Activated T-cell treated with anti-CD3 and anti-CD28 coated beads, Interleukin-2, amount 50 U/mL, for 72 hours (primary cell): Measurements from ENCODE around the gene IFNL4. TPM values are rescaled to one million over a fixed set of nuclear protein-coding genes. Genes with fewer than 3 reads are reported as not detected.
"Not testable (repeated sequence)": the region's sequence is repeated elsewhere in the genome, so short reads cannot be mapped to it uniquely, and the experiment has no call there.

Experiments used
- ATAC-seq, 2 donors: fragments of 150-1000 bp; cut with Tn5 transposase; replicated peaks in 1 of 2; 2 replicates each; pipeline ENCODE4 v1.10.0; 2021; ENCODE audit warnings: moderate library complexity in 2 of 2, mild to moderate bottlenecking in 1 of 2
- DNase-seq, 2 donors: peaks; one replicate each; pipeline ENCODE4 v3.0.0; 2021 to 2022; ENCODE audit warnings: mixed read lengths in 1 of 2
- H3K27ac Mint-ChIP-seq: one replicate; pipeline ENCODE4 v1.8.0; 2022; ENCODE audit warnings: mild to moderate bottlenecking, moderate library complexity, mixed read lengths
- H3K27me3 Mint-ChIP-seq: one replicate; pipeline ENCODE4 v1.8.0; 2022; ENCODE audit warnings: low read depth, mixed read lengths
- H3K36me3 Mint-ChIP-seq, 2 donors: one replicate each; pipeline ENCODE4 v1.8.0; 2022; ENCODE audit warnings: mixed read lengths in 2 of 2, mild to moderate bottlenecking in 1 of 2; ENCODE audit not compliant: insufficient read depth in 2 of 2
- H3K4me1 Mint-ChIP-seq: one replicate; pipeline ENCODE4 v1.8.0; 2022; ENCODE audit warnings: low read depth, mixed read lengths
- H3K4me3 Mint-ChIP-seq, 2 donors: one replicate each; pipeline ENCODE4 v1.8.0; 2022; ENCODE audit warnings: mild to moderate bottlenecking in 2 of 2, mixed read lengths in 2 of 2, moderate library complexity in 2 of 2
- H3K9me3 Mint-ChIP-seq, 2 donors: one replicate each; pipeline ENCODE4 v1.8.0; 2022; ENCODE audit warnings: mixed read lengths in 2 of 2
- total RNA-seq, 2 donors: library from RNA; stranded (reverse); gene quantifications; one replicate each; pipeline ENCODE4 v1.2.3, GENCODE V29; 2022

IFNL4 gene
- total RNA-seq, 2 donors from 2014 or later = not detected

DNA sequence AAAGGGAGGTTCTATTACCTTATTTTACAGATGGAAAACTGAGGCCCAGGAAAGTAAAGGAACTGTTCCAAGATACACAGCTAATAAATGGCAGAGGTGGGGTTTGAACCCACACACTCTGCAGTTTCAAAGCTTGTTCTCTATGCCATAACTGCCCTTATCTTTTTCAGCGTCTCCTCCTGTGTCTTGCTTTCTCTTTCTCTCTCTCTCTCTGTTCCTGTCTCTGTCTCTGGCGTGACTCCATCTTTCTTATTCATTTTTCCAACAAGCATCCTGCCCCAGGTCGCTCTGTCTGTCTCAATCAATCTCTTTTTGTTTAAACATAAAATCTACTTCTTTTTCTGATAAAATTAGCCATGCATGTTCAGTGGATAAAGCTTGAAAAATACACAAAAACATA, 3.2 kb upstream of the IFNL4 start:
- Mint-ChIP-seq H3K9me3 (no peaks in the 10 kb centered on the region), H3K27ac (no peak overlapping the region), H3K36me3 (no peaks in the 10 kb centered on the region), H3K4me3 (no peak overlapping the region), H3K4me1 (peaks cover 12% of the 10 kb centered on the region), H3K27me3 (peaks cover 7% of the 10 kb centered on the region)
- no peak for DNase-seq
- no peak for ATAC-seq

DNA sequence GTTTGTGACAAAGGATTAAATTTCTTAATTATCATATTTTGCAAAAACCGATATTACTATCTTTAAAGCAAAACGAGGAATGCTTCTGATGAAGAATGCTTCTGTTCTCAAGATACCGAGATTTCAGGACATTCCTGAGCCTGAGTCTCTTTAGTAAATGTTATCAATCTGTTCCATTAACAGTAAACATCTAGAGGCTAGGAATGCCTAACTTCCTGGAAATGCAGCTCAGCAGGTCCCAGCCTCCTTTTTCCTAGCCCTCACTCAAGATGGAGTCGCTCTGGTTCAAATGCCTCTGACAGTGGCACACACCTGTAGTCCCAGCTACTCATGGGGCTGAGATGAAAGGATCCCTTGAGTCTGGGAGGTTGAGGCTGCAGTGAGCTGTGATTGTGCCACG, 2.4 kb upstream of the IFNL4 start:
- ATAC-seq (no peak), DNase-seq (no peak)
- Mint-ChIP-seq H3K4me1 (peaks cover 12% of the 10 kb centered on the region), H3K27ac (no peak overlapping the region), H3K27me3 (peaks cover 7% of the 10 kb centered on the region), H3K36me3 (no peaks in the 10 kb centered on the region), H3K9me3 (no peaks in the 10 kb centered on the region), H3K4me3 (no peak overlapping the region)

DNA sequence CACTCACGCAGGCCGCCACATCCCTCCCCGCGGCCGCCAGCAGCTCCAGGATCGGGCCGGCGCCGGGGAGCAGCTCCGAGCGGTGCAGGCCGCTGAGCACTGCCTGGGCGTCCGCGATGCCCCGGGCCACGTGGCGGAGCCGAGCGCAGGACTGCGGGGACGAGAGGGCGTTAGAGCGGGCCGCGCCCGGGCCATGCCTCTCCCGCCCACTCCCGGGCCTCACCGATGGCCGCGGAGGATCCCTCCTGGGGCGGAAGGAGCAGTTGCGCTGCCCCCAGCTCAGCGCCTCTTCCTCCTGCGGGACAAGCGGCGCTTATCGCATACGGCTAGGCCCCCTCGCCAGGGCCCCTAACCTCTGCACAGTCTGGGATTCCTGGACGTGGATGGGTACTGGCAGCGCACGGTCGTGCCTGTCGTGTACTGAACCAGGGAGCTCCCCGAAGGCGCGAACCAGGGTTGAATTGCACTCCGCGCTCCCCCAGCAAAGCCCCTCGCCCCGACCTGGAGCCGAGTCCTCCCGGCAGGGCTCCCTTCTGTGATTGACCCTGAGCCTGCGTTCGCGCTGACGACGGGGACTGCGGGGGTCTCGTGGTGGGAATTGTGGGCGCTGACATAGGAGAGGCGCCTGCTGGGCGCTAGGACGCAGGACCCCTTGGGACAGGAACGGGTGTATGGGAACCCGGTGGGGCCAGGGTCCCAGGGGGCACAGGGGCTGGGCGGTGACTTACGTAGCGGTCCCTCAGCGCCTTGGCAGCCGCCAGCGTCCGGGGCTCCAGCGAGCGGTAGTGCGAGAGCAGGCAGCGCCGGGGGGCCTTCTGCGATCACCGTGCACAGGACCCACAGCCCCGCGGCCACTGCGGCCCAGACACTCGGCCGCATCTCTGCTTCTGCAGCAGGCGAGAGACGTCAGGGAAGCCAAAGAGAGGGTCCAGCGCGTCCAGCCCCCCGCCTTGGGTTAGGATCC, 673 bp downstream of the IFNL4 start:
- H3K27ac Mint-ChIP-seq = no peak overlapping the region
- no peak overlapping the region for H3K4me3 Mint-ChIP-seq
- H3K9me3 Mint-ChIP-seq = no peaks in the 10 kb centered on the region
- no peak for DNase-seq
- no peaks in the 10 kb centered on the region for H3K36me3 Mint-ChIP-seq
- H3K27me3 Mint-ChIP-seq = peaks cover 7% of the 10 kb centered on the region
- H3K4me1 Mint-ChIP-seq = peaks cover 12% of the 10 kb centered on the region
- peak; percentile 47 to 58 for ATAC-seq

DNA sequence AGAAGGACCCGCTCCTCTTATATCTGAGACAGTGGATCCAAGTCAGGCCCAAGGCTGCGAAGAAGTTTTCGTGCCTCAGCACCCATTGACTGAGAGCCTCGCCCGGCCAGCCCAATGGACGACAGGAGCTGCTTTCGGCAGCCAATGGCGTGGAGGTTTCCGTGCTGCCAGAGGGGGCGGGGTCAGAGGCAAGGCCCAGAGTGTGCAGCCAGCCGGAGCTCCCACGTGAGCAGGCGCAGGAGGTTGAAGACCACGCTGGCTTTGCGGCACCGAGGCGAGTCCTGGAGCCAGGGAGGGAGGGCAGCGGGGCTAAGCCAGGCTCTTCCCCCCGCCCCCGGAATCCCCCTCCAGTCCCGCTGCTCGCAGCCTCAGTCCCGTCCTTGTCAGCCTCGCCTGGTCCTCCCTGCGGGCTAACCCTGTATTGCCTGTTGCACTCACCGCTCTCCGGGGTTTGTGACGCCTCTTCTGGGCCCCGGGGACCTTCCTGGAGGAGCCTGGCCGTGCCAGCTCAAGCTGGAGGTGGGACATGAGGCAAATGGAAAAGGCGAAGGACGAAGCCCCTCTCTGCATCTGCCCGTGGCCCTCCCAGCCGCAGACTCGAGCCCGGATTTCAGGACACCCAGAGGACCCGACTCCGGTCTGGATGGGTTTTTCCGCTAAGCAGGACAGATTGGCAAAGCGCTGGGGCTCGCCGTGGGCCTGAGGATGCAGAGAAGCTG, 1.5 kb downstream of the IFNL4 start:
- DNase-seq = peak; percentile 44 to 53
- Mint-ChIP-seq H3K9me3 (no peaks in the 10 kb centered on the region), H3K36me3 (no peaks in the 10 kb centered on the region), H3K27ac (no peak overlapping the region), H3K27me3 (peaks cover 7% of the 10 kb centered on the region), H3K4me3 (peak overlapping the region; percentile 51 to 59), H3K4me1 (peaks cover 5% of the 10 kb centered on the region)
- ATAC-seq = peak; percentile 70 to 74

DNA sequence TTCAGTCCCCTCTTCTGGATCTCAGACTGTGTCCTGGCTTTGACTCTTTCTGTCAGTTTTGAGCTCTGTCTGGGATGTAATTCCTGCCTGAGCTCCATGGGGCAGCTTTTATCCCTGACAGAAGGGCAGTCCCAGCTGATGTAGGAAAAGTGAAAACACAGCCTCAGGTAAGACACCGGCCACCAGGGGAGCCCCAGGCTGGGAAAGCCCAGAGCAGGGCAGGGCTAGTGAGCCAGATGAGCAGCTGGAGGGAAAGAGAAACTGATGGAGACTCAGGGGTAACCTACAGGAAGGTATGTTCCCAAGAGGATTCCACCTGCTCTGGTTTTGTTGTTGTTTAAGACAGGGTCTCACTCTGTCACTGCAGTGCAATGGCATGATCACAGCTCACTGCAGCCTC, 3.5 kb downstream of the IFNL4 start:
- not testable (repeated sequence) for H3K27me3 Mint-ChIP-seq, H3K4me1 Mint-ChIP-seq, DNase-seq, H3K27ac Mint-ChIP-seq, H3K4me3 Mint-ChIP-seq, H3K9me3 Mint-ChIP-seq, H3K36me3 Mint-ChIP-seq
- peak; percentile 56 to 60 for ATAC-seq

DNA sequence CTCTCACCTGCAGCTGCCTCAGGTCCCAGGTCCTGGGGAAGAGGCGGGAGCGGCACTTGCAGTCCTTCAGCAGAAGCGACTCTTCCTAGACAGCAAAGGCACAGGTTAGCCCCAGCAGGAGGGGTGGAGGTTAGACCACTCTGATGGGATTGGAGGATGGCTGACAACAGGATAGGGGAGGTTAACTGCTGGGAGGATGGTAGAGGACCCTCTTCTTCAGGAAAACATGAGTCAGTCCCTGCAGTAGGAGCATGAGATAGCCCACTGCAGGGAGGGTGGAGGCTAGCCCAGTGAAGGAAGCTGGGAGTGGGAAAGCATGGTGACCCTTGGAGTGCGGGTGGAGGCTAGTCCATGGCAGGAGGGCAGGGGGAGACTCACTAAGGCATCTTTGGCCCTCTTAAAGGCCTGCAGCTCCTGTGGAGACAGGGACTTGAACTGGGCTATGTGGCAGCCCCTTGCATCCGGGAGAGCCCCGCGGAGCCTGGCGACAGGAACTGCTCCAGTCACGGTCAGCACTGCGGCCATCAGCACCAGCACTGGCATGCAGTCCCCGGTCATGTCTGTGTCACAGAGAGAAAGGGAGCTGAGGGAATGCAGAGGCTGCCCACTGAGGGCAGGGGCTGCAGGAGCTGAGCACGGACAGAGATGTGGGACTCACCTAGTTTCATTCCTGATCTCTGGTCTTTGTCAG, 4.1 kb downstream of the IFNL4 start, which contains the start of gene IFNL3:
Gene IFNL3, minus strand, starts transcription at position 597 of the 691 bp plus-strand sequence. Its CDS starts 39 bp downstream, at position 558.
- H3K27ac Mint-ChIP-seq, H3K27me3 Mint-ChIP-seq, ATAC-seq, H3K9me3 Mint-ChIP-seq, H3K36me3 Mint-ChIP-seq, H3K4me3 Mint-ChIP-seq, H3K4me1 Mint-ChIP-seq, DNase-seq: not testable (repeated sequence)

DNA sequence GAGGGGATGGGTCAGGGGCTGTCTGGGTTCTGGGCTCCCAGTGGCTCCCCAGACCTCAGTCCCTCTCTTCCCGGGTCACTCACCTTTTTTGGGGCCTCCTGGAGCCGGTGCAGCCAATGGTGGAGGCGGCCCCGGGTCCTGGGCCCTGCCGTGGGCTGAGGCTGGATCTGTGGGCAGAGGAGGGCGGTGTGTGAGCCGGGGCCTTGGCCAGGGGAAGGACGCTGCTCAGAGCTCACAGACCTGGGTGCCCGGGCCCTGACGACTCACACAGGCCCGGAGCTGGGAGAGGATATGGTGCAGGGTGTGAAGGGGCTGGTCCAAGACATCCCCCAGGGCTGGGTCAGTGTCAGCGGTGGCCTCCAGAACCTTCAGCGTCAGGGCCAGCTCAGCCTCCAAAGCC, 4.9 kb downstream of the IFNL4 start:
- H3K27ac Mint-ChIP-seq, H3K9me3 Mint-ChIP-seq, H3K4me1 Mint-ChIP-seq, H3K4me3 Mint-ChIP-seq, ATAC-seq, H3K36me3 Mint-ChIP-seq, H3K27me3 Mint-ChIP-seq, DNase-seq: not testable (repeated sequence)

DNA sequence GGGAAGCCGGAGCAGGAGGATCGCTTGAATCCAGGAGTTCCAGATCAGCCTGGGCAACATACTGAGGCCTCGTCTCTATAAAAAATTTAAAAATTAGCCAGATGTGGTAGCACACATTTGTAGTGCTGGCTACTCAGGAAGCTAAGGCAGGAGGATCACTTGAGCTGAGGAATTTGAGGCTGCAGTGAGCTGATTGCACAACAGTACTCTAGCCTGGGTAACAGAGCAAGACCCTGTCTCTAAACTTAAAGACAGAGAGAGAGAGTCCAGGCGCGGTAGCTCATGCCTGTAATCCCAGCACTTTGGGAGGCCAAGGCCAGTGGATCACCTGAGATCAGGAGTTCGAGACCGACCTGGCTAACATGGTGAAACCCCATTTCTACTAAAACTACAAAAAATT, 8.2 kb downstream of the IFNL4 start:
- H3K27me3 Mint-ChIP-seq = no peaks in the 10 kb centered on the region
- H3K4me1 Mint-ChIP-seq = peaks cover 17% of the 10 kb centered on the region
- H3K36me3 Mint-ChIP-seq = no peaks in the 10 kb centered on the region
- ATAC-seq (no peak), DNase-seq (no peak)
- H3K4me3 Mint-ChIP-seq = no peak overlapping the region
- H3K9me3 Mint-ChIP-seq = no peaks in the 10 kb centered on the region
- H3K27ac Mint-ChIP-seq = no peak overlapping the region

DNA sequence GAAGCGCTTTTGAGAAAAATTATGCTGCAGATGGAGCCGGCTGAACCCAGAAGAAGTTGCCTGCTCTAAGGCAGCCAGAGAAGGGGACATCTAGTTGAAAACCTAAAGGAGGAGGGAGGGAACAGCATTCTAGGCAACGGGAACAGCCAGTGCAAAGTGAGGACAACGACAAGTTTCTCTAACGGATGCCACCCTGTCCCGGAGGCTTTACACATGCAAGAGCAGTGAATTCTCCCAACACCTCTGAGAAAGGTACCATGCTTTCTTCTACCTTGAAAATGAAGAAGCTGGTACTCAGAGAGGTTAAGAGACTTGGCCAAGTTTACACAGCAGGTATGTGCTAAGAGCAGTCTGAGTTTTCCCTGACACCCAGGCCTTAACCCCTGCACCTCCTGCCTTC, 9.7 kb downstream of the IFNL4 start:
- no peak for DNase-seq
- Mint-ChIP-seq H3K36me3 (no peaks in the 10 kb centered on the region), H3K27me3 (no peaks in the 10 kb centered on the region), H3K9me3 (no peaks in the 10 kb centered on the region), H3K4me1 (peaks cover 17% of the 10 kb centered on the region), H3K4me3 (no peak overlapping the region), H3K27ac (no peak overlapping the region)
- no peak for ATAC-seq

DNA sequence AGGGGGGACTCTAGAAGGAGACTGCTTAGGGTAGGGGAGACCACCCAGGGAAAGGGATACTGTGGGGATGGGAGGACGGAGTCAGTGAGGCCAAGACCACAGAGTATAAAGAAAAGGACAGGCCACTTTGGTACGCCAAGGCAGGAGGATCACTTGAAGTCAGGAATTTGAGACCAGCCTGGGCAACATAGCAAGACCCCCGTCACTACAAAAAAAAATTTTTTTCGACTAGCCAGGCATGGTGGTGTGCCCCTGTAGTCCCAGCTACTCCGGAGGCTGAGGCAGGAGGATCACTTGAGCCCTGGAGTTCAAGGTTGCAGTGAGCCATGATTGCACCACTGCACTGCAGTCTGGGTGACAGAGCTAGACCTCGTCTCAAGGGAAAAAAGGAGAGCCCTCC, 10.4 kb downstream of the IFNL4 start:
- H3K27me3 Mint-ChIP-seq = no peaks in the 10 kb centered on the region
- peak overlapping the region; percentile 39 for H3K27ac Mint-ChIP-seq
- DNase-seq (no peak), ATAC-seq (no peak)
- H3K4me1 Mint-ChIP-seq = peaks cover 17% of the 10 kb centered on the region
- peak overlapping the region; percentile 75 to 76 for H3K4me3 Mint-ChIP-seq
- no peaks in the 10 kb centered on the region for H3K36me3 Mint-ChIP-seq
- H3K9me3 Mint-ChIP-seq = no peaks in the 10 kb centered on the region

DNA sequence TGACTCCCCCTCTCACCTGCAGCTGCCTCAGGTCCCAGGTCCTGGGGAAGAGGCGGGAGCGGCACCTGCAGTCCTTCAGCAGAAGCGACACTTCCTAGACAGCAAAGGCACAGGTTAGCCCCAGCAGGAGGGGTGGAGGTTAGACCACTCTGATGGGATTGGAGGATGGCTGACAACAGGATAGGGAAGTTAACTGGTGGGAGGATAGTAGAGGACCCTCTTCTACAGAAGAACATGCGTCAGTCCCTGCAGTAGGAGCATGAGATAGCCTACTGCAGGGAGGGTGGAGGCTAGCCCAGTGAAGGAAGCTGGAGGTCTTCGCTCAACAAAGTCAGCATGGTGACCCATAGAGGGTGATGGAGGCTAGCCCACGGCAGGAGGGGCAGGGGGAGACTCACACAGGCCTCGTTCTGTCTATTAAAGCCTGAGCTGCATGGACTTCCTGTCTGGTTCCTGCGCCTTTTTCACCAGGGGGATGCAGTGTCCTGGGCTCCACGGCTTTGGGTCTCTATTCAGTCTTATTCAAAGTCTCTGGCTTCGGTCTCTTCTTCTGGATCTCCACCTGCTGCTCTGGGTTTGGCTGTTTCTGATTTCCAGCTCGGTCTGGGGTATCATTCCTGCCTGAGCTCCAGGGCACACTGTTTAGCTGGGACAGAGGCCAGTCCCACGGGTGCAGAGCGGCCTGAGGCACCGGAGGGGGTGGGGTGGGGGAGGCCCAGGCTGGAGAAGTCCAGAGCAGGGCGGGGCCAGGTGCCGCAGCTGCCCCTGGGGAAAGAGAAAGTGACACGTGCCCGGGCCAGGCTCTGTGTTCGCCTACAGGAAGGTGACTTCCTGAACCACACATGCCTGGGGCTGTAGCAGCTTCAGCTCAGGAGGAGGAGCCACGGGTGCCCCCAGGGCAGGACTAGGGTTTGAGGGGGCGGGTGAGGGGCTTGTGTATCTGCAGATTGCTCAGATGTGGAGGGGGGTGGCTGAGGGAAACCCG, 11.2 kb downstream of the IFNL4 start:
- H3K4me3 Mint-ChIP-seq = peak overlapping the region; percentile 75 to 76
- peak overlapping the region; percentile 39 for H3K27ac Mint-ChIP-seq
- no peaks in the 10 kb centered on the region for H3K27me3 Mint-ChIP-seq
- H3K4me1 Mint-ChIP-seq = peaks cover 17% of the 10 kb centered on the region
- H3K9me3 Mint-ChIP-seq = no peaks in the 10 kb centered on the region
- peak; percentile 49 to 54 for DNase-seq
- ATAC-seq = peak; percentile 83 to 86
- H3K36me3 Mint-ChIP-seq = no peaks in the 10 kb centered on the region

DNA sequence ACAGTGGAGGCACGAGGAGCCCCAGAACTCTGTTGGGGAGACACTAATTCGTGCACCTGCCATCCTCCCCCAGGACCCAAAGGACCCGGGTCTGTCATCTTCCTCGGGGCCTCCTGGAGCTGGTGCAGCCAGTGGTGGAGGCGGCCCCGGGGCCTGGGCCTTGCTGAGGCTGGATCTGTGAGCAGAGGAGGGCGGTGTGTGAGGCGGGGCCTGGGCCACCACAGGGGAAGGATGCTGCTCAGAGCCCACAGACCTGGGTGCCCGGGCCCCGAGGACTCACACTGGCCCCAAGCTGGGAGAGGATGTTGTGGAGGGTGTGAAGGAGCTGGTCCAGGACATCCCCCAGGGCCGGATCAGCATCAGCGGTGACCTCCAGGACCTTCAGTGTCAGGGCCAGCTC, 12.1 kb downstream of the IFNL4 start:
- peak overlapping the region; percentile 28 to 76 for H3K4me3 Mint-ChIP-seq
- no peaks in the 10 kb centered on the region for H3K9me3 Mint-ChIP-seq
- DNase-seq (peak; percentile 21 to 54), ATAC-seq (peak; percentile 71 to 88)
- H3K36me3 Mint-ChIP-seq = no peaks in the 10 kb centered on the region
- no peaks in the 10 kb centered on the region for H3K27me3 Mint-ChIP-seq
- no peak overlapping the region for H3K27ac Mint-ChIP-seq
- peaks cover 17% of the 10 kb centered on the region for H3K4me1 Mint-ChIP-seq
